Urinary bladder (tissue), 4 donors: ENCODE data around the gene SKAP1. TPM values are rescaled to one million over a fixed set of nuclear protein-coding genes. Genes with fewer than 3 reads are reported as not detected.
"Not testable (repeated sequence)": the region's sequence is repeated elsewhere in the genome, so short reads cannot be mapped to it uniquely, and the experiment has no call there.

ENCODE experiments used
- DNase-seq: peaks from one replicate; pipeline ENCODE4 v3.0.0-alpha.2; 2015; ENCODE audit errors: extremely low spot score
- H3K27ac ChIP-seq: one replicate; pipeline ENCODE4 v1.5.1; 2013; ENCODE audit warnings: low read depth, mild to moderate bottlenecking, moderate library complexity
- H3K36me3 ChIP-seq: one replicate; pipeline ENCODE4 v1.6.1; 2013; ENCODE audit warnings: mild to moderate bottlenecking, moderate library complexity; ENCODE audit not compliant: insufficient read depth
- H3K4me1 ChIP-seq: one replicate; pipeline ENCODE4 v1.6.1; 2013; ENCODE audit warnings: mild to moderate bottlenecking, moderate library complexity; ENCODE audit not compliant: insufficient read depth
- H3K4me3 ChIP-seq: one replicate; pipeline ENCODE4 v1.5.1; 2013; ENCODE audit warnings: low read depth, low read length
- whole genome bisulfite sequencing: extraction: QIAGEN DNeasy Blood & Tissue Kit; methylation state at CpG from one replicate; pipeline ENCODE4 v1.1.7; 2013; 5-methylcytosine and 5-hydroxymethylcytosine counted together
- polyA plus RNA-seq: library from polyadenylated mRNA; stranded (reverse); fragments of 200-250 nt; gene quantifications from one replicate; pipeline ENCODE4 v1.2.3, GENCODE V29; 2013
- total RNA-seq: library from RNA; depleted of rRNA; stranded (reverse); fragments of >200 nt; gene quantifications from one replicate; pipeline ENCODE4 v1.2.3, GENCODE V29; 2014
- donor health status: healthy with polysubstance abuse.
- donor health status: healthy.

SKAP1 gene
- total and polyA plus RNA-seq, 2 donors = 1.7 to 2.1 TPM

GRCh38 chr17:48250059-48250458 lies 180.0 kb downstream of the SKAP1 start:
- H3K27ac ChIP-seq, H3K4me3 ChIP-seq, H3K4me1 ChIP-seq, H3K36me3 ChIP-seq, DNase-seq: not testable (repeated sequence)
- WGBS = 95% methylated on average over 5 of the region's 5 CpGs

GRCh38 chr17:48247603-48248002 lies 182.4 kb downstream of the SKAP1 start:
- Histone ChIP-seq H3K36me3 (no peaks in the 10 kb centered on the region), H3K4me1 (no peaks in the 10 kb centered on the region), H3K4me3 (no peak overlapping the region), H3K27ac (no peak overlapping the region)
- no peak for DNase-seq
- WGBS = 87% methylated on average over 3 of the region's 3 CpGs

- 39% methylated on average over 1 of the region's 1 CpG for WGBS
- H3K4me1 ChIP-seq = no peaks in the 10 kb centered on the region
- H3K36me3 ChIP-seq = no peaks in the 10 kb centered on the region
- no peak overlapping the region for H3K4me3 ChIP-seq
- no peak for DNase-seq
- no peak overlapping the region for H3K27ac ChIP-seq
Measured at GRCh38 chr17:48247038-48247437, 183.0 kb downstream of the SKAP1 start.

GRCh38 chr17:48246612-48247011 lies 183.4 kb downstream of the SKAP1 start:
- 58% methylated on average over 2 of the region's 2 CpGs for WGBS
- H3K36me3 ChIP-seq = no peaks in the 10 kb centered on the region
- no peak for DNase-seq
- H3K4me1 ChIP-seq = no peaks in the 10 kb centered on the region
- H3K4me3 ChIP-seq = no peak overlapping the region
- no peak overlapping the region for H3K27ac ChIP-seq

GRCh38 chr17:48245465-48246033 lies 184.5 kb downstream of the SKAP1 start:
- WGBS = 92% methylated on average over 5 of the region's 5 CpGs
- not testable (repeated sequence) for DNase-seq, H3K4me1 ChIP-seq, H3K27ac ChIP-seq, H3K4me3 ChIP-seq, H3K36me3 ChIP-seq

GRCh38 chr17:48244814-48245213 lies 185.2 kb downstream of the SKAP1 start:
- Histone ChIP-seq H3K4me1 (peaks cover 2% of the 10 kb centered on the region), H3K27ac (no peak overlapping the region), H3K4me3 (no peak overlapping the region), H3K36me3 (no peaks in the 10 kb centered on the region)
- WGBS = 45% methylated on average over 1 of the region's 1 CpG
- DNase-seq = no peak

GRCh38 chr17:48244121-48244711 lies 185.8 kb downstream of the SKAP1 start:
- no peak for DNase-seq
- WGBS = 28% methylated on average over 3 of the region's 3 CpGs

GRCh38 chr17:48241770-48242497 lies 188.1 kb downstream of the SKAP1 start:
- H3K27ac ChIP-seq = no peak overlapping the region
- H3K4me3 ChIP-seq = no peak overlapping the region
- no peak for DNase-seq
- H3K4me1 ChIP-seq = peaks cover 2% of the 10 kb centered on the region
- H3K36me3 ChIP-seq = no peaks in the 10 kb centered on the region
- WGBS = 64% methylated on average over 7 of the region's 7 CpGs

More at GRCh38 chr17:48244121-48244711, 185.8 kb downstream of the SKAP1 start:
- no peaks in the 10 kb centered on the region for H3K36me3 ChIP-seq
- H3K4me3 ChIP-seq = no peak overlapping the region
- H3K4me1 ChIP-seq = peaks cover 2% of the 10 kb centered on the region
- H3K27ac ChIP-seq = no peak overlapping the region

GRCh38 chr17:48241131-48241591 lies 188.9 kb downstream of the SKAP1 start:
- peaks cover 2% of the 10 kb centered on the region for H3K4me1 ChIP-seq
- H3K36me3 ChIP-seq = no peaks in the 10 kb centered on the region
- peak; percentile 45 for DNase-seq
- WGBS = 12% methylated on average over 1 of the region's 1 CpG
- H3K4me3 ChIP-seq = no peak overlapping the region
- H3K27ac ChIP-seq = no peak overlapping the region

- H3K36me3 ChIP-seq = no peaks in the 10 kb centered on the region
- H3K4me1 ChIP-seq = peaks cover 2% of the 10 kb centered on the region
- H3K27ac ChIP-seq = no peak overlapping the region
- WGBS = 38% methylated on average over 2 of the region's 2 CpGs
- peak; percentile 49 for DNase-seq
- no peak overlapping the region for H3K4me3 ChIP-seq
Measured at GRCh38 chr17:48240562-48241130, 189.4 kb downstream of the SKAP1 start.

GRCh38 chr17:48240122-48240521 lies 189.9 kb downstream of the SKAP1 start:
- H3K27ac ChIP-seq = no peak overlapping the region
- DNase-seq = no peak
- no peak overlapping the region for H3K4me3 ChIP-seq
- peaks cover 2% of the 10 kb centered on the region for H3K4me1 ChIP-seq
- WGBS = 61% methylated on average over 2 of the region's 2 CpGs
- no peaks in the 10 kb centered on the region for H3K36me3 ChIP-seq

- H3K4me3 ChIP-seq = no peak overlapping the region
- H3K36me3 ChIP-seq = no peaks in the 10 kb centered on the region
- peaks cover 2% of the 10 kb centered on the region for H3K4me1 ChIP-seq
- DNase-seq = no peak
- no peak overlapping the region for H3K27ac ChIP-seq
- 76% methylated on average over 1 of the region's 1 CpG for WGBS
Measured at GRCh38 chr17:48239603-48239995, 190.4 kb downstream of the SKAP1 start.

- Histone ChIP-seq H3K4me3 (no peak overlapping the region), H3K36me3 (no peaks in the 10 kb centered on the region), H3K27ac (no peak overlapping the region), H3K4me1 (peaks cover 2% of the 10 kb centered on the region)
- WGBS = 80% methylated on average over 4 of the region's 4 CpGs
- no peak for DNase-seq
Measured at GRCh38 chr17:48238933-48239602, 190.9 kb downstream of the SKAP1 start.
